HAP-1 (cell line): ENCODE measurements around the gene LY6G6D.

Experiments used
- DNase-seq, 2 experiments: peaks; one replicate each; pipeline ENCODE4 v3.0.0-alpha.2; 2016 to 2020; ENCODE audit warnings: low spot score in 2 of 2
- H3K27me3 ChIP-seq: fragments of 250-450 bp; sonication (Bioruptor Pico); 2 replicates; pipeline ENCODE4 v1.5.1; 2020; ENCODE audit warnings: low read depth, mild to moderate bottlenecking, moderate library complexity
- H3K36me3 ChIP-seq: fragments of 250-450 bp; sonication (Bioruptor Pico); replicated peaks from 2 replicates; pipeline ENCODE4 v1.5.1; 2020; ENCODE audit warnings: mild to moderate bottlenecking
- H3K4me1 ChIP-seq: fragments of 250-450 bp; sonication (Bioruptor Pico); 2 replicates; pipeline ENCODE4 v1.5.1; 2020; ENCODE audit warnings: mild to moderate bottlenecking
- H3K4me3 ChIP-seq: fragments of 250-450 bp; sonication (Bioruptor Pico); 2 replicates; pipeline ENCODE4 v1.5.1; 2020; ENCODE audit warnings: mild to moderate bottlenecking, moderate library complexity
- H3K9me3 ChIP-seq: fragments of 250-450 bp; sonication (Bioruptor Pico); 2 replicates; pipeline ENCODE4 v1.5.1; 2020; ENCODE audit warnings: mild to moderate bottlenecking, moderate library complexity
- in situ Hi-C: fragments of 300-500 bp; cut with MboI; formaldehyde crosslinking; loops from 3 replicates; pipeline ENCODE4 v1.14.3; 2020; ENCODE audit warnings: low sequenced_read_pairs, inconsistent platforms, mixed read lengths

The LY6G6D gene

GRCh38 chr6:31719001-31719400 is 3.9 kb downstream of the LY6G6D start:
- no peaks in the 10 kb centered on the region for H3K36me3 ChIP-seq
- no peak overlapping the region for H3K4me3 ChIP-seq
- H3K27me3 ChIP-seq: no peaks in the 10 kb centered on the region
- no peaks in the 10 kb centered on the region for H3K9me3 ChIP-seq
- H3K4me1 ChIP-seq: peaks cover 3% of the 10 kb centered on the region
- in situ Hi-C loops: no loop called here
- DNase-seq: no peak

DNA sequence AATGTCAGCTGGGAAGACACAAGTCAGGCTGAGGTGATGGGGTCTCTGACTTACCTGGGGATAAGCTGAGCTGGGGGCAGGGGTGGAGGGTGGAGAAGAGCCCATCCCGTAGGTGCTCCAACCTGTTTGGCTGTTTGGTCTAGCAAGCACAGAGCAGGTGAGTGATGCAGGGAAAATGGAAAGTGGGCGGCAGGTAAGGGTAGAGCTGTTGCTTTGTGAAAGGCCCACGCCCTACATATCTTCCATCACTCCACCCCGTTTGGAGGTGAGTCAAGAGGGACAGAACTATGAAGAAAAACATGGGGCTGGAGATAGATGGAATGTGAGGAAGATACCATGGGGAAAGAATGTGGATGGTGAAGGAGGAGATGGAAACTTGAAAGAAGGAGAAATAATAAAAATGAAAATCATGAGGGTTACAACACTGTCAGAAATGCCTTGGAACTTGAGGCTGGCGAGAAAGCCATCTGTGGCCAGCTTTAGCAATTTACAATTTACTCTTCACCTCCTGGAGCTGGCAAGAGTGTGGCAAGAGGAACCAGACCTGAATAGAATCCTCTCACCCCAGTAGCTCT is 5.1 kb downstream of the LY6G6D start:
- in situ Hi-C loops: no loop called here
- H3K4me1 ChIP-seq: no peaks in the 10 kb centered on the region
- H3K9me3 ChIP-seq: no peaks in the 10 kb centered on the region
- no peak overlapping the region for H3K4me3 ChIP-seq
- H3K36me3 ChIP-seq: no peaks in the 10 kb centered on the region
- no peaks in the 10 kb centered on the region for H3K27me3 ChIP-seq
- DNase-seq: no peak

- no peaks in the 10 kb centered on the region for H3K27me3 ChIP-seq
- no peaks in the 10 kb centered on the region for H3K4me1 ChIP-seq
- in situ Hi-C loops: no loop called here
- no peak for DNase-seq
- H3K9me3 ChIP-seq: no peaks in the 10 kb centered on the region
- H3K36me3 ChIP-seq: no peaks in the 10 kb centered on the region
- H3K4me3 ChIP-seq: no peak within 1 kb of the TSS
Observed at GRCh38 chr6:31721351-31722020, 6.3 kb downstream of the LY6G6D start, which contains the start of gene LY6G6C. Gene LY6G6C, minus strand, starts transcription at chr6:31721746. Its CDS starts 67 bp downstream, at chr6:31721679.

GRCh38 chr6:31722173-31722572 is 7.0 kb downstream of the LY6G6D start:
- H3K4me1 ChIP-seq: no peaks in the 10 kb centered on the region
- DNase-seq: no peak
- no peaks in the 10 kb centered on the region for H3K27me3 ChIP-seq
- no peaks in the 10 kb centered on the region for H3K9me3 ChIP-seq
- in situ Hi-C loops: no loop called here
- H3K4me3 ChIP-seq: no peak overlapping the region
- no peaks in the 10 kb centered on the region for H3K36me3 ChIP-seq

- no peak for DNase-seq
- no peaks in the 10 kb centered on the region for H3K9me3 ChIP-seq
- no peak within 1 kb of the TSS for H3K4me3 ChIP-seq
- no peaks in the 10 kb centered on the region for H3K27me3 ChIP-seq
- in situ Hi-C loops: no loop called here
- no peaks in the 10 kb centered on the region; the same call in 1 of the 2 replicates for H3K36me3 ChIP-seq
- no peaks in the 10 kb centered on the region for H3K4me1 ChIP-seq
Observed at GRCh38 chr6:31723245-31723979, 8.3 kb downstream of the LY6G6D start, which contains the start of gene MPIG6B. Gene MPIG6B, plus strand, starts transcription at chr6:31723373. Its CDS starts 11 bp downstream, at chr6:31723384.

- no peaks in the 10 kb centered on the region; the same call in 1 of the 2 replicates for H3K36me3 ChIP-seq
- H3K27me3 ChIP-seq: no peaks in the 10 kb centered on the region
- no peaks in the 10 kb centered on the region for H3K9me3 ChIP-seq
- no peak overlapping the region for H3K4me3 ChIP-seq
- DNase-seq: no peak
- H3K4me1 ChIP-seq: no peaks in the 10 kb centered on the region; the same call in 1 of the 2 replicates
- in situ Hi-C loops: no loop called here
Observed at GRCh38 chr6:31723980-31724691, 9.0 kb downstream of the LY6G6D start.

DNA sequence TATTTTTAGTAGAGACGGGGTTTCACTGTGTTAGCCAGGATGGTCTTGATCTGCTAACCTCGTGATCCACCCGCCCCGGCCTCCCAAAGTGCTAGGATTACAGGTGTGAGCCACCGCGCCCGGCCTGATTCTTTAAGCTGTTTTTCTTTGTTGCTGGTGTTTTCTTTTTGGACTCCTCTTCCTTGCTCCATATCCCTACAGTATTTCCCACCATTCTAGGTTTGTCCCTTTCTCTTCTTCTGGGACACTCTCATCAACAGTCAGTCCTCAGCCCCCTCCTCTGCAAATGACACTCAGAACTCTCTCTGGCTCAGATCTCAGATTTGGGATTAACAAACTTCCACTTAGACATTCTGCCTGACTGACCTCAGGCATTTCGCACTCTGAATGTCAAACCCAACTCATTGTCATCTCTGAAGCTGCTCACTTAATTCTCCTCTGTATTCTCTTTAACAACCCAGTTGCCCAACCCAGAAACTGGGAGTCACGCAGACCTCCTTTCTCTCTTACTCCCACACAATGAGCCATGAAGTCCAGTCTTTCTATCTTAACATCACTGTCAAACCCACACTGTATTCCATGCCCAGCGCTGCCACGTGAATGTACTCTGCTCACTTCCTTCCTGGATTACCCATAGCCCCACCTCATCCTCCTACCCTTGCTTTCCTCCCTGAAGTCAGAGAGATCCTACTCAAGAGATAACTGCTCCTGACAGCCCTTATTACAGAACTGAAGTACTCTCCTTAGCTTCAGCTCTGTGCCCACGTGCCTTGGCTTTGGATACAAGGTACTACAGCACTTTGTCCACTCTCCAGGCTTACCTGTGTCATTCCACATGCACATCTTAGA is 10.6 kb downstream of the LY6G6D start:
- Histone ChIP-seq H3K27me3 (no peaks in the 10 kb centered on the region), H3K4me1 (peaks cover 4% of the 10 kb centered on the region; the same call in 1 of the 2 replicates), H3K4me3 (no peak overlapping the region), H3K9me3 (no peaks in the 10 kb centered on the region), H3K36me3 (peaks cover 4% of the 10 kb centered on the region)
- DNase-seq: no peak
- in situ Hi-C loops: no loop called here

GRCh38 chr6:31727034-31727716 is 12.0 kb downstream of the LY6G6D start:
- Histone ChIP-seq H3K4me3 (no peak overlapping the region), H3K27me3 (no peaks in the 10 kb centered on the region), H3K9me3 (no peaks in the 10 kb centered on the region), H3K4me1 (peaks cover 4% of the 10 kb centered on the region; the same call in 1 of the 2 replicates), H3K36me3 (peaks cover 17% of the 10 kb centered on the region)
- no peak for DNase-seq
- in situ Hi-C loops: no loop called here

DNA sequence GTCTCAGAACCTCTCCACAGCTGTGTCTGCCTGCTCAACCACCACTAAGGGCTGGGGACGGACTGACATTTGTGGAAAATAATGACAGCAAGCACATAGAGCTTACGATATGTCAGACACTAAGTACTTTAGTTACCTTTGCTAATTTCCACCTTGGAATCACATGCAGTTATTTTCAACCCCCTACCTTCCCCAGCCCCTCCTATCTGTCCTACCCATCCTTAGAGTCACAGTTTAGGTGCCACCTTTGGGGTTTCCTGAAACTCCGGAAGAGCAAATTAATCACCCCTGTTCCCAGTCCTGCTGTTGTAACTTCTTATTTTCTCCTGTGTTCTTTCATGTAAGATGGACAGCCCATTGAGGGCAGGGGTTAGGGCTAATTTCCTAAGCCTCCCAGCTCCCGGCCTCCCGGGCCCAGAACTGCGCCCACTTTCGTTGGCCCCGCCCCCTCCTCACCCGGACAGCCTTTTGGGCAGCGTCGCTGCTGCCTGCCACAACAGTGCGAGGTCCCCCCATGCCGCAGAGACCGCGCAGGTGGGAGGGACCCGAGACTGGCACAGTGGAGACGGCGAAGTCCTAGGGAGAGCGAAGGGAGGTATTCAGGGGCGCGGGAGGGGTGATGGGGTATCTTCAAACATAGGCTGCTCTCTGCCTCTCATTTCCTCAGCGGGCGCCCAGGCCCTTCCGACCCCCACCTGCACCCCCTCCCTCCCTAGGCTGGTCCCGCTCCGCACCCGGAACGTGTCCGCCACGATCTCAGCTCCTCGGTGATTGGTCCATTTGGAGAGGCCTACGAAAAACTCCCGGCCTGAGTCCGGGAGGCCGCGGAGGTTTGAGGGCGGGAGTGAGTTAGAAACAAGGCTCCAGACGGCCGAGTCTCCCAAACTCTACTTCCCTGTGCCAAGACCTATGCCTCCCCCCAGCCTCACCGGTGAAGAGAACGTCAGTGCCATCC is 12.8 kb downstream of the LY6G6D start:
- H3K9me3 ChIP-seq: no peaks in the 10 kb centered on the region
- no peak for DNase-seq
- no peak overlapping the region for H3K4me3 ChIP-seq
- H3K27me3 ChIP-seq: no peaks in the 10 kb centered on the region
- H3K4me1 ChIP-seq: peaks cover 4% of the 10 kb centered on the region; the same call in 1 of the 2 replicates
- peaks cover 25% of the 10 kb centered on the region for H3K36me3 ChIP-seq
- in situ Hi-C loops: no loop called here

- Histone ChIP-seq H3K36me3 (peaks cover 35% of the 10 kb centered on the region), H3K9me3 (no peaks in the 10 kb centered on the region), H3K4me3 (peak within 1 kb of the TSS; percentile 82), H3K4me1 (peaks cover 5% of the 10 kb centered on the region; the same call in 1 of the 2 replicates), H3K27me3 (no peaks in the 10 kb centered on the region)
- in situ Hi-C loops: no loop called here
- DNase-seq: no peak
Observed at GRCh38 chr6:31728767-31729514, 13.8 kb downstream of the LY6G6D start, which contains the start of gene DDAH2. Gene DDAH2, minus strand, starts transcription at chr6:31729299. Its CDS starts 138 bp downstream, at chr6:31729161.

GRCh38 chr6:31729515-31729978 is 14.4 kb downstream of the LY6G6D start:
- Histone ChIP-seq H3K4me3 (peak overlapping the region; percentile 82), H3K4me1 (peaks cover 11% of the 10 kb centered on the region; the same call in 1 of the 2 replicates), H3K27me3 (no peaks in the 10 kb centered on the region), H3K36me3 (peaks cover 41% of the 10 kb centered on the region), H3K9me3 (no peaks in the 10 kb centered on the region)
- DNase-seq: peak; percentile 80 to 96
- in situ Hi-C loops: no loop called here
